HepG2 (cell line): ENCODE results near the gene PC. TPM values are rescaled to one million over a fixed set of nuclear protein-coding genes. Genes with fewer than 3 reads are reported as not detected.
A peak's percentile ranks its signal among the peaks of the same experiment; 100 is the strongest.

Source experiments
- ATF7-NPFF ChIP-seq: sonication (generic); formaldehyde crosslinking; IDR thresholded peaks from 2 replicates; pipeline ENCODE4 v1.8.1; 2023; ENCODE audit warnings: mild to moderate bottlenecking, low read depth, missing genetic modification reagents, moderate library complexity
- ATRX ChIP-seq: sonication (generic); formaldehyde crosslinking; IDR thresholded peaks from 2 replicates; pipeline ENCODE4 v1.4.0; 2020; ENCODE audit warnings: missing genetic modification reagents, borderline replicate concordance
- CCAR2 ChIP-seq: fragments of 200-400 bp; formaldehyde crosslinking; optimal IDR thresholded peaks from 2 replicates; pipeline ENCODE3; 2018; ENCODE audit warnings: low read depth, mild to moderate bottlenecking, low read length, moderate library complexity
- EP300 ChIP-seq, 3 experiments: sonication (generic) in 1 of 3; formaldehyde crosslinking in 1 of 3; IDR thresholded peaks; 2 replicates each; pipeline versions ENCODE4 v1.5.1 to v1.6.1; 2011 to 2020; ENCODE audit warnings: low read depth in 2 of 3, low read length in 2 of 3, borderline replicate concordance in 1 of 3, improper control_type of control experiment in 1 of 3, mild to moderate bottlenecking in 1 of 3, missing genetic modification reagents in 1 of 3, moderate library complexity in 1 of 3
- FOXA3 ChIP-seq: IDR thresholded peaks from 2 replicates; pipeline ENCODE4 v1.6.1; 2016; ENCODE audit warnings: missing genetic modification reagents, missing compliant biosample characterization
- FOXM1 ChIP-seq: sonication (generic); formaldehyde crosslinking; IDR thresholded peaks from 2 replicates; pipeline ENCODE4 v1.5.0; 2020; ENCODE audit warnings: missing genetic modification reagents
- HCFC1 ChIP-seq: fragments of 150-350 bp; IDR thresholded peaks from 2 replicates; pipeline ENCODE4 v1.6.1; 2014; ENCODE audit warnings: low read depth, low read length
- KDM5A ChIP-seq: fragments of 200-600 bp; sonication (generic); IDR thresholded peaks from 2 replicates; pipeline ENCODE4 v1.7.0; 2018; ENCODE audit warnings: antibody characterized with exemption, mild to moderate bottlenecking, low read length, borderline replicate concordance
- MYNN ChIP-seq: sonication (generic); formaldehyde crosslinking; IDR thresholded peaks from 2 replicates; pipeline ENCODE4 v1.4.0; 2020; ENCODE audit warnings: mild to moderate bottlenecking, low read depth, missing genetic modification reagents
- NCOA2 ChIP-seq: sonication (generic); formaldehyde crosslinking; IDR thresholded peaks from 2 replicates; pipeline ENCODE4 v1.8.0; 2022; ENCODE audit warnings: inconsistent platforms
- NFYB ChIP-seq: sonication (generic); formaldehyde crosslinking; IDR thresholded peaks from 2 replicates; pipeline ENCODE4 v1.4.0; 2020; ENCODE audit warnings: missing genetic modification reagents
- PAF1 ChIP-seq: IDR thresholded peaks from 2 replicates; pipeline ENCODE4 v1.6.1; 2016; ENCODE audit warnings: missing genetic modification reagents, missing compliant biosample characterization
- SETDB1 ChIP-seq: sonication (generic); formaldehyde crosslinking; IDR thresholded peaks from 2 replicates; pipeline ENCODE4 v1.5.1; 2020; ENCODE audit warnings: missing genetic modification reagents, mild to moderate bottlenecking, borderline replicate concordance
- SRY ChIP-seq: sonication (generic); formaldehyde crosslinking; IDR thresholded peaks from 2 replicates; pipeline ENCODE4 v1.8.0; 2022; ENCODE audit warnings: mild to moderate bottlenecking, missing genetic modification reagents
- TEAD2 ChIP-seq: sonication (generic); formaldehyde crosslinking; IDR thresholded peaks from 2 replicates; pipeline ENCODE4 v1.9.0; 2021; ENCODE audit warnings: missing genetic modification reagents
- TGIF2 ChIP-seq: IDR thresholded peaks from 2 replicates; pipeline ENCODE4 v1.6.1; 2016; ENCODE audit warnings: control low read depth, missing compliant biosample characterization
- YY1 ChIP-seq: IDR thresholded peaks from 2 replicates; pipeline ENCODE4 v1.6.1; 2011; ENCODE audit warnings: low read length, low read depth, moderate library complexity, mild to moderate bottlenecking; ENCODE audit not compliant: insufficient read depth, insufficient replicate concordance
- ZNF143 ChIP-seq: sonication (generic); formaldehyde crosslinking; IDR thresholded peaks from 2 replicates; pipeline ENCODE4 v1.4.0; 2020; ENCODE audit warnings: missing genetic modification reagents
- ZNF335 ChIP-seq: sonication (generic); formaldehyde crosslinking; IDR thresholded peaks from 2 replicates; pipeline ENCODE4 v1.4.0; 2020; ENCODE audit warnings: missing genetic modification reagents
- ZNF598 ChIP-seq: sonication (generic); formaldehyde crosslinking; IDR thresholded peaks from 2 replicates; pipeline ENCODE4 v1.5.1; 2020; ENCODE audit warnings: mild to moderate bottlenecking, missing genetic modification reagents, borderline replicate concordance
- ZSCAN22 ChIP-seq: sonication (generic); formaldehyde crosslinking; IDR thresholded peaks from 2 replicates; pipeline ENCODE4 v1.4.0; 2020; ENCODE audit warnings: mild to moderate bottlenecking, missing genetic modification reagents
- polyA plus RNA-seq, 8 experiments: library from polyadenylated mRNA; depleted of rRNA in 3 of 8; stranded (reverse) in 7 of 8; unstranded in 1 of 8; fragments of >200 nt; fragmentation: Illumina TruSeq in 4 of 8; extraction: Trizol in 4 of 8; gene quantifications; 2 replicates each; pipeline versions ENCODE4 v1.2.1 to v1.2.3, GENCODE V29; 2011 to 2016; ENCODE audit warnings: low read depth in 4 of 8, missing spikeins in 1 of 8, mixed read lengths in 1 of 8; ENCODE audit not compliant: insufficient read depth in 1 of 8
- total RNA-seq, 5 experiments: library from RNA; depleted of rRNA; stranded (reverse); fragments of >200 nt; fragmentation: Illumina TruSeq; extraction: Trizol; gene quantifications; 2 replicates each; pipeline ENCODE4 v1.2.3, GENCODE V29; 2016; ENCODE audit warnings: low read depth in 1 of 5
- TF ChIP-seq, protein P1 (sequence below): sonication (generic); formaldehyde crosslinking; IDR thresholded peaks from 2 replicates; pipeline ENCODE4 v1.5.1; 2020; ENCODE audit warnings: missing genetic modification reagents, mild to moderate bottlenecking, borderline replicate concordance
- TF ChIP-seq, protein P2 (sequence below): sonication (generic); formaldehyde crosslinking; IDR thresholded peaks from 2 replicates; pipeline ENCODE4 v1.4.0; 2020; ENCODE audit warnings: missing genetic modification reagents, borderline replicate concordance
- TF ChIP-seq, protein P3 (sequence below): sonication (generic); formaldehyde crosslinking; IDR thresholded peaks from 2 replicates; pipeline ENCODE4 v1.4.0; 2020; ENCODE audit warnings: mild to moderate bottlenecking, low read depth, missing genetic modification reagents

The PC gene
- total and polyA plus RNA-seq, 2 of the 13 experiments (the other 11 are each of a cell fraction or from before 2014, with no cell fraction given), result 29.0 to 39.0 TPM

- TF ChIP-seq, protein P1, sequence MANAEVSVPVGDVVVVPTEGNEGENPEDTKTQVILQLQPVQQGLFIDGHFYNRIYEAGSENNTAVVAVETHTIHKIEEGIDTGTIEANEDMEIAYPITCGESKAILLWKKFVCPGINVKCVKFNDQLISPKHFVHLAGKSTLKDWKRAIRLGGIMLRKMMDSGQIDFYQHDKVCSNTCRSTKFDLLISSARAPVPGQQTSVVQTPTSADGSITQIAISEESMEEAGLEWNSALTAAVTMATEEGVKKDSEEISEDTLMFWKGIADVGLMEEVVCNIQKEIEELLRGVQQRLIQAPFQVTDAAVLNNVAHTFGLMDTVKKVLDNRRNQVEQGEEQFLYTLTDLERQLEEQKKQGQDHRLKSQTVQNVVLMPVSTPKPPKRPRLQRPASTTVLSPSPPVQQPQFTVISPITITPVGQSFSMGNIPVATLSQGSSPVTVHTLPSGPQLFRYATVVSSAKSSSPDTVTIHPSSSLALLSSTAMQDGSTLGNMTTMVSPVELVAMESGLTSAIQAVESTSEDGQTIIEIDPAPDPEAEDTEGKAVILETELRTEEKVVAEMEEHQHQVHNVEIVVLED (CRISPR knock-in tag), result no peak
- TF ChIP-seq TEAD2 (CRISPR knock-in tag) (no peak), SETDB1 (CRISPR knock-in tag) (no peak), HCFC1 (no peak), FOXM1 (no peak), FOXA3 (CRISPR knock-in tag) (peak; percentile 72), KDM5A (no peak), MYNN (CRISPR knock-in tag) (no peak), NFYB (CRISPR knock-in tag) (no peak), ZNF335 (CRISPR knock-in tag) (no peak), ATRX (no peak), EP300 (IDR thresholded peaks at IDR 0.05; ENCODE audit: low read depth in 2 of 2, low read length in 2 of 2) (peak in 1 of 2 experiments; percentile 47; a peak in 1 of 4 replicates), EP300 (CRISPR knock-in tag; IDR thresholded peaks at IDR 0.05; ENCODE audit: borderline replicate concordance) (peak; percentile 42; the same call in 1 of the 2 replicates), ZNF143 (0 out of 2 replicates have a peak, but pooled peaks have one; percentile 44), SRY (CRISPR knock-in tag) (no peak), PAF1 (CRISPR knock-in tag) (no peak), ZSCAN22 (CRISPR knock-in tag) (no peak), ZNF598 (CRISPR knock-in tag) (no peak), NCOA2 (CRISPR knock-in tag) (peak; percentile 72; the same call in 1 of the 2 replicates), TGIF2 (CRISPR knock-in tag) (no peak), ATF7-NPFF (no peak), CCAR2 (no peak), YY1 (peak; percentile 18)
- TF ChIP-seq, protein P2, sequence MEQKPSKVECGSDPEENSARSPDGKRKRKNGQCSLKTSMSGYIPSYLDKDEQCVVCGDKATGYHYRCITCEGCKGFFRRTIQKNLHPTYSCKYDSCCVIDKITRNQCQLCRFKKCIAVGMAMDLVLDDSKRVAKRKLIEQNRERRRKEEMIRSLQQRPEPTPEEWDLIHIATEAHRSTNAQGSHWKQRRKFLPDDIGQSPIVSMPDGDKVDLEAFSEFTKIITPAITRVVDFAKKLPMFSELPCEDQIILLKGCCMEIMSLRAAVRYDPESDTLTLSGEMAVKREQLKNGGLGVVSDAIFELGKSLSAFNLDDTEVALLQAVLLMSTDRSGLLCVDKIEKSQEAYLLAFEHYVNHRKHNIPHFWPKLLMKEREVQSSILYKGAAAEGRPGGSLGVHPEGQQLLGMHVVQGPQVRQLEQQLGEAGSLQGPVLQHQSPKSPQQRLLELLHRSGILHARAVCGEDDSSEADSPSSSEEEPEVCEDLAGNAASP (CRISPR knock-in tag), result peak; percentile 57; the same call in 1 of the 2 replicates
- TF ChIP-seq, protein P3, sequence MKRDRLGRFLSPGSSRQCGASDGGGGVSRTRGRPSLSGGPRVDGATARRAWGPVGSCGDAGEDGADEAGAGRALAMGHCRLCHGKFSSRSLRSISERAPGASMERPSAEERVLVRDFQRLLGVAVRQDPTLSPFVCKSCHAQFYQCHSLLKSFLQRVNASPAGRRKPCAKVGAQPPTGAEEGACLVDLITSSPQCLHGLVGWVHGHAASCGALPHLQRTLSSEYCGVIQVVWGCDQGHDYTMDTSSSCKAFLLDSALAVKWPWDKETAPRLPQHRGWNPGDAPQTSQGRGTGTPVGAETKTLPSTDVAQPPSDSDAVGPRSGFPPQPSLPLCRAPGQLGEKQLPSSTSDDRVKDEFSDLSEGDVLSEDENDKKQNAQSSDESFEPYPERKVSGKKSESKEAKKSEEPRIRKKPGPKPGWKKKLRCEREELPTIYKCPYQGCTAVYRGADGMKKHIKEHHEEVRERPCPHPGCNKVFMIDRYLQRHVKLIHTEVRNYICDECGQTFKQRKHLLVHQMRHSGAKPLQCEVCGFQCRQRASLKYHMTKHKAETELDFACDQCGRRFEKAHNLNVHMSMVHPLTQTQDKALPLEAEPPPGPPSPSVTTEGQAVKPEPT, result no peak
Measured at GRCh38 chr11:66996609-66997273, 38.6 kb upstream of the PC start (continued).
